ENCODE data around the gene BBLN.
"Not testable (repeated sequence)": the region's sequence is repeated elsewhere in the genome, so short reads cannot be mapped to it uniquely, and the experiment has no call there.

BBLN gene

GRCh38 chr9:128159784-128160602, at the start of gene BBLN:
BBLN (plus strand) TSS chr9:128160265; CDS start chr9:128160408, 143 bp downstream.
- H3K36me3 Mint-ChIP-seq (ENCODE audit: insufficient read depth), result peaks cover 6% of the 10 kb centered on the region
- no peaks in the 10 kb centered on the region for H3K27me3 Mint-ChIP-seq
- H3K4me3 Mint-ChIP-seq, result peak within 1 kb of the TSS; percentile 79
- DNase-seq (ENCODE audit: low spot score in 2 of 2) (peak; percentile 74 to 84), ATAC-seq (replicated peaks; ENCODE audit: extremely low read depth, poor library complexity, severe bottlenecking) (peak; percentile 83)
- no peaks in the 10 kb centered on the region for H3K9me3 Mint-ChIP-seq
- H3K27ac Mint-ChIP-seq (ENCODE audit: low read depth), result peak within 1 kb of the TSS; percentile 53
- peaks cover 23% of the 10 kb centered on the region for H3K4me1 Mint-ChIP-seq

- ATAC-seq (replicated peaks; ENCODE audit: extremely low read depth, poor library complexity, severe bottlenecking); H3K4me1 Mint-ChIP-seq; H3K27ac Mint-ChIP-seq (ENCODE audit: low read depth); DNase-seq (ENCODE audit: low spot score in 2 of 2); H3K27me3 Mint-ChIP-seq; H3K9me3 Mint-ChIP-seq; H3K4me3 Mint-ChIP-seq; H3K36me3 Mint-ChIP-seq (ENCODE audit: insufficient read depth): not testable (repeated sequence)
Observed at GRCh38 chr9:128111726-128112125, 48.3 kb upstream of the BBLN start.

- Mint-ChIP-seq H3K27me3 (no peaks in the 10 kb centered on the region), H3K4me3 (no peak overlapping the region), H3K4me1 (peaks cover 12% of the 10 kb centered on the region), H3K9me3 (no peaks in the 10 kb centered on the region), H3K36me3 (ENCODE audit: insufficient read depth) (peaks cover 8% of the 10 kb centered on the region), H3K27ac (ENCODE audit: low read depth) (no peak overlapping the region)
- ATAC-seq (replicated peaks; ENCODE audit: extremely low read depth, poor library complexity, severe bottlenecking) (no peak), DNase-seq (ENCODE audit: low spot score in 2 of 2) (no peak)
Observed at GRCh38 chr9:128113526-128114325, 46.3 kb upstream of the BBLN start.

- no peak overlapping the region for H3K4me3 Mint-ChIP-seq
- no peaks in the 10 kb centered on the region for H3K9me3 Mint-ChIP-seq
- H3K36me3 Mint-ChIP-seq (ENCODE audit: insufficient read depth), result peaks cover 8% of the 10 kb centered on the region
- DNase-seq (ENCODE audit: low spot score in 2 of 2), result no peak
- no peak for ATAC-seq (replicated peaks; ENCODE audit: extremely low read depth, poor library complexity, severe bottlenecking)
- H3K4me1 Mint-ChIP-seq, result peaks cover 12% of the 10 kb centered on the region
- no peaks in the 10 kb centered on the region for H3K27me3 Mint-ChIP-seq
- H3K27ac Mint-ChIP-seq (ENCODE audit: low read depth), result no peak overlapping the region
Observed at GRCh38 chr9:128114326-128115186, 45.5 kb upstream of the BBLN start.

- Mint-ChIP-seq H3K9me3 (no peaks in the 10 kb centered on the region), H3K36me3 (ENCODE audit: insufficient read depth) (peaks cover 3% of the 10 kb centered on the region), H3K4me3 (no peak overlapping the region), H3K27ac (ENCODE audit: low read depth) (no peak overlapping the region), H3K4me1 (peaks cover 12% of the 10 kb centered on the region), H3K27me3 (no peaks in the 10 kb centered on the region)
- ATAC-seq (replicated peaks; ENCODE audit: extremely low read depth, poor library complexity, severe bottlenecking) (peak; percentile 62), DNase-seq (ENCODE audit: low spot score in 2 of 2) (no peak)
Observed at GRCh38 chr9:128115187-128116103, 44.6 kb upstream of the BBLN start.

- ATAC-seq (replicated peaks; ENCODE audit: extremely low read depth, poor library complexity, severe bottlenecking) (no peak), DNase-seq (ENCODE audit: low spot score in 2 of 2) (no peak)
- H3K9me3 Mint-ChIP-seq, result no peaks in the 10 kb centered on the region
- no peak overlapping the region for H3K4me3 Mint-ChIP-seq
- H3K27me3 Mint-ChIP-seq, result no peaks in the 10 kb centered on the region
- no peak overlapping the region for H3K27ac Mint-ChIP-seq (ENCODE audit: low read depth)
- H3K4me1 Mint-ChIP-seq, result peaks cover 12% of the 10 kb centered on the region
- peaks cover 5% of the 10 kb centered on the region for H3K36me3 Mint-ChIP-seq (ENCODE audit: insufficient read depth)
Observed at GRCh38 chr9:128116104-128117083, 43.7 kb upstream of the BBLN start.

- Mint-ChIP-seq H3K27me3 (no peaks in the 10 kb centered on the region), H3K27ac (ENCODE audit: low read depth) (peak overlapping the region; percentile 76), H3K36me3 (ENCODE audit: insufficient read depth) (peaks cover 11% of the 10 kb centered on the region), H3K4me1 (peaks cover 12% of the 10 kb centered on the region), H3K4me3 (no peak overlapping the region), H3K9me3 (no peaks in the 10 kb centered on the region)
- DNase-seq (ENCODE audit: low spot score in 2 of 2), result peak; percentile 89 to 99
- peak; percentile 77 for ATAC-seq (replicated peaks; ENCODE audit: extremely low read depth, poor library complexity, severe bottlenecking)
Observed at GRCh38 chr9:128117613-128118471, 42.2 kb upstream of the BBLN start.

GRCh38 chr9:128118472-128118857, 41.6 kb upstream of the BBLN start:
- ATAC-seq (replicated peaks; ENCODE audit: extremely low read depth, poor library complexity, severe bottlenecking), result no peak
- H3K4me1 Mint-ChIP-seq, result peaks cover 12% of the 10 kb centered on the region
- H3K27ac Mint-ChIP-seq (ENCODE audit: low read depth), result no peak overlapping the region
- H3K4me3 Mint-ChIP-seq, result no peak overlapping the region
- H3K27me3 Mint-ChIP-seq, result no peaks in the 10 kb centered on the region
- H3K9me3 Mint-ChIP-seq, result no peaks in the 10 kb centered on the region
- H3K36me3 Mint-ChIP-seq (ENCODE audit: insufficient read depth), result peaks cover 13% of the 10 kb centered on the region
- DNase-seq (ENCODE audit: low spot score in 2 of 2), result no peak

- Mint-ChIP-seq H3K9me3 (no peaks in the 10 kb centered on the region), H3K4me3 (no peak overlapping the region), H3K36me3 (ENCODE audit: insufficient read depth) (peaks cover 17% of the 10 kb centered on the region), H3K4me1 (peaks cover 12% of the 10 kb centered on the region), H3K27ac (ENCODE audit: low read depth) (no peak overlapping the region), H3K27me3 (no peaks in the 10 kb centered on the region)
- ATAC-seq (replicated peaks; ENCODE audit: extremely low read depth, poor library complexity, severe bottlenecking) (no peak), DNase-seq (ENCODE audit: low spot score in 2 of 2) (no peak)
Observed at GRCh38 chr9:128118971-128119665, 40.9 kb upstream of the BBLN start.

Data from central memory CD8-positive, alpha-beta T cell (primary cell).